ENCODE data around the gene MESD. TPM values are rescaled to one million over a fixed set of nuclear protein-coding genes. Genes with fewer than 3 reads are reported as not detected.
A peak's percentile ranks its signal among the peaks of the same experiment; 100 is the strongest.

MESD gene
- total and polyA plus RNA-seq, 9 of the 15 experiments (the other 6 are each of a cell fraction or from before 2014, with no cell fraction given), result 11.3 to 39.7 (median 22.8) TPM

- no peak for TF ChIP-seq DLX4 (CRISPR knock-in tag; IDR thresholded peaks at IDR 0.05)
- TF ChIP-seq ZNF445 (CRISPR knock-in tag; IDR thresholded peaks at IDR 0.05; ENCODE audit: low read depth), result no peak
- TF ChIP-seq EWSR1 (IDR thresholded peaks at IDR 0.05; ENCODE audit: borderline replicate concordance, low read depth, partially characterized antibody), result no peak
- TF ChIP-seq, protein P1, sequence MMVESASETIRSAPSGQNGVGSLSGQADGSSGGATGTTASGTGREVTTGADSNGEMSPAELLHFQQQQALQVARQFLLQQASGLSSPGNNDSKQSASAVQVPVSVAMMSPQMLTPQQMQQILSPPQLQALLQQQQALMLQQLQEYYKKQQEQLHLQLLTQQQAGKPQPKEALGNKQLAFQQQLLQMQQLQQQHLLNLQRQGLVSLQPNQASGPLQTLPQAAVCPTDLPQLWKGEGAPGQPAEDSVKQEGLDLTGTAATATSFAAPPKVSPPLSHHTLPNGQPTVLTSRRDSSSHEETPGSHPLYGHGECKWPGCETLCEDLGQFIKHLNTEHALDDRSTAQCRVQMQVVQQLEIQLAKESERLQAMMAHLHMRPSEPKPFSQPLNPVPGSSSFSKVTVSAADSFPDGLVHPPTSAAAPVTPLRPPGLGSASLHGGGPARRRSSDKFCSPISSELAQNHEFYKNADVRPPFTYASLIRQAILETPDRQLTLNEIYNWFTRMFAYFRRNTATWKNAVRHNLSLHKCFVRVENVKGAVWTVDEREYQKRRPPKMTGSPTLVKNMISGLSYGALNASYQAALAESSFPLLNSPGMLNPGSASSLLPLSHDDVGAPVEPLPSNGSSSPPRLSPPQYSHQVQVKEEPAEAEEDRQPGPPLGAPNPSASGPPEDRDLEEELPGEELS (CRISPR knock-in tag; IDR thresholded peaks at IDR 0.05; ENCODE audit: borderline replicate concordance), result no peak; the same call in 1 of the 2 replicates
- TF ChIP-seq, protein P2, sequence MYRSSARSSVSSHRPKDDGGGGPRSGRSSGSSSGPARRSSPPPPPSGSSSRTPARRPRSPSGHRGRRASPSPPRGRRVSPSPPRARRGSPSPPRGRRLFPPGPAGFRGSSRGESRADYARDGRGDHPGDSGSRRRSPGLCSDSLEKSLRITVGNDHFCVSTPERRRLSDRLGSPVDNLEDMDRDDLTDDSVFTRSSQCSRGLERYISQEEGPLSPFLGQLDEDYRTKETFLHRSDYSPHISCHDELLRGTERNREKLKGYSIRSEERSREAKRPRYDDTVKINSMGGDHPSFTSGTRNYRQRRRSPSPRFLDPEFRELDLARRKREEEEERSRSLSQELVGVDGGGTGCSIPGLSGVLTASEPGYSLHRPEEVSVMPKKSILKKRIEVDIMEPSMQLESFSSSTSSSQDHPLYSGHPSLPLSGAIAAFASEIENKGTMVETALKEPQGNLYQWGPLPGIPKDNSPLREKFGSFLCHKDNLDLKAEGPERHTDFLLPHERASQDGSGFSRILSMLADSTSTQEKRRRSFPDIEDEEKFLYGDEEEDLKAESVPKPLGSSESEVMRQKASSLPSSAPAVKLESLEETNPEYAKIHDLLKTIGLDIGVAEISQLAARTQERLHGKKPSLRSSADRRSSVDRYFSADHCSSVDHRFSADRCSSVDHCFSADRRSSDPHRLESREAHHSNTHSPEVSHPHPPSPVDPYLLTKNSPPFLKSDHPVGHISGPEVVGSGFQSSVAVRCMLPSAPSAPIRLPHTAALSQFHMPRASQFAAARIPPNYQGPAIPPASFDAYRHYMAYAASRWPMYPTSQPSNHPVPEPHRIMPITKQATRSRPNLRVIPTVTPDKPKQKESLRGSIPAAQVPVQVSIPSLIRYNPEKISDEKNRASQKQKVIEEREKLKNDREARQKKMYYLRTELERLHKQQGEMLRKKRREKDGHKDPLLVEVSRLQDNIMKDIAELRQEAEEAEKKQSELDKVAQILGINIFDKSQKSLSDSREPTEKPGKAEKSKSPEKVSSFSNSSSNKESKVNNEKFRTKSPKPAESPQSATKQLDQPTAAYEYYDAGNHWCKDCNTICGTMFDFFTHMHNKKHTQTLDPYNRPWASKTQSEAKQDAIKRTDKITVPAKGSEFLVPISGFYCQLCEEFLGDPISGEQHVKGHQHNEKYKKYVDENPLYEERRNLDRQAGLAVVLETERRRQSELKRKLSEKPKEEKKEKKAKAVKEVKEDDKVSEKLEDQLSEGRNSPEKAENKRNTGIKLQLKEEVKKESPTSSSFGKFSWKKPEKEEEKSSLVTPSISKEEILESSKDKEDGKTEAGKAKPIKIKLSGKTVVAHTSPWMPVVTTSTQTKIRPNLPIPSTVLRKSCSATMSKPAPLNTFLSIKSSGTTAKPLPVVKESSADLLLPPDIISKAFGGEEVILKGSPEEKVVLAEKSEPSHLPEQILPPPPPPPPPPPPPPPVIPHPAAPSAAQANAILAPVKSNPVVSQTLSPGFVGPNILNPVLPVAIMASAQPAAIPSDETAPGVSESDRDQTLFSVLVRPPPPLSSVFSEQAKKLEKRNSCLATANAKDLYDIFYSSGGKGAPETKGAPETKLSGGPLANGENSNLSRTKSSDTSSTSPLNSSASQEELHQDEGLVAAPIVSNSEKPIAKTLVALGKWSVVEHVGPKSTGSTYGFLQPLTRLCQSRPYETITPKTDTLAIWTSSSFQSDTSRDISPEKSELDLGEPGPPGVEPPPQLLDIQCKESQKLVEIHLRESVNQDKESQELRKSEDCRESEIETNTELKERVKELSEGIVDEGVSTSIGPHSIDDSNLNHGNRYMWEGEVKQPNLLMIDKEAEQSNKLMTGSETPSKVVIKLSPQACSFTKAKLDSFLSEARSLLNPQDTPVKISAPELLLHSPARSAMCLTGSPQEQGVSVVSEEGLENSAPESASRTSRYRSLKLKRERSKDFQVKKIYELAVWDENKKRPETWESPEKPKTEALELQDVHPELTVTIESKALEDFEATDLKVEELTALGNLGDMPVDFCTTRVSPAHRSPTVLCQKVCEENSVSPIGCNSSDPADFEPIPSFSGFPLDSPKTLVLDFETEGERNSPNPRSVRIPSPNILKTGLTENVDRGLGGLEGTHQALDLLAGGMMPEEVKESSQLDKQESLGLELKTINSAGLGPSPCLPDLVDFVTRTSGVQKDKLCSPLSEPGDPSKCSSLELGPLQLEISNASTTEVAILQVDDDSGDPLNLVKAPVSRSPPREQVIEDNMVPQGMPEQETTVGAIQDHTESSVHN (IDR thresholded peaks at IDR 0.05; ENCODE audit: borderline replicate concordance in 1 of 2, low read depth in 1 of 2), result no peak
- TF ChIP-seq RBBP5 (IDR thresholded peaks at IDR 0.05; ENCODE audit: borderline replicate concordance, insufficient read depth, low read length, poor library complexity, severe bottlenecking), result peak; percentile 95
- no peak for TF ChIP-seq PTRF (tag; IDR thresholded peaks at IDR 0.05)
- TF ChIP-seq CCNT2 (IDR thresholded peaks at IDR 0.05; ENCODE audit: borderline replicate concordance, extremely low read depth, insufficient read length, low read depth, low read length), result peak; percentile 21
- TF ChIP-seq, protein P3, sequence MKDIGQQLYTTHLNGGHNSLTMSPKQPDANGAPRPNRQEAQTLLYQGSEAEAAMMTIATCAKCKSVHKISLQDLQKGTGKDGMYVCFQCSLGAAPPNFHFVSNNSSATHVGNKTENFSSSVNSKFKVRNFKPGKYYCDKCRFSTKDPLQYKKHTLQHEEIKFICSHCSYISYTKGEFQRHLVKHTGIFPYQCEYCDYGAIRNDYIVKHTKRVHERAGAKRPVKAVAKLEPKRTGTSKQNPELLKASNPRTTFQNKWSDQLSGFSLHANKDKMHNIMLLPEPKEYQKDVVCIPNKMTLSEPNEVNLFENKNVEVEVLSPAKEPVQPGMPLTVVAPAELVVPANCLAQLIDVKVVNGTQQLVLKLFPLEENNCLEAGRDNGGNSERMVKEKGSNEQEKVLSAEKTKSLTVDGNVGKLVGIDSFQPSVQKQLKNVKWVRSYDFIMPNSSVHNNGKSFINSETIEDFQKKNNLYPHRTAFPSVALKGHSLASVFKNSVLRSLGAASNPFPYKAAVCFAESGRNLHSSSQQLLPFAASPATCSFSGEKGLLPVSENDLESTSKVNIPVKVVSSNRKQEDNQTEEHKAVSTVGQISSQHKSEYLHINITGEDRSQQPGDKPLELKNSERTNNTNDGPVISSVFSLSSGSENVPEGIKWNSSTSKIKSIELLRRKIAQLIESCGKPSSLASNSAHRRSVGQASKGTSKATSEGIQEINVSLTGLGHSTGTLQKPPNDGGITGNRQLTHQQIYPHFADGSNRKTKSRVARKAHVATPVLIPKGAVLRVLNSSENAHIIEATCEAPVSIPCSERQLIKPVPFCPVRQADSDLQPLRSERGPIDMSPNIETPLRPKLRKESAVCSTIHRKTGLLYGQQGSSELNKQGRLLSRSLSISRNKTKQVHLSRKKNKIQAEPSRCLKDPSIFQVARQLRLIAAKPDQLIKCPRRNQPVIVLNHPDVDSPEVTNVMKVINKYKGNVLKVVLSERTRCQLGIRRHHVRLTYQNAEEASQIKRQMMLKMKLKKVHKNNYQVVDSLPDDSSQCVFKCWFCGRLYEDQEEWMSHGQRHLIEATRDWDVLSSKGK (CRISPR knock-in tag; IDR thresholded peaks at IDR 0.05), result no peak
These were observed at the start of gene MESD (continued) for GRCh38 chr15:80989518-80990478.
